Left kidney (tissue), 2 donors: Measurements from ENCODE around the gene C6orf89. TPM values are rescaled to one million over a fixed set of nuclear protein-coding genes. Genes with fewer than 3 reads are reported as not detected.

Experiments
- DNase-seq: peaks from one replicate; pipeline ENCODE4 v3.0.0-alpha.2; 2013
- polyA plus RNA-seq: library from polyadenylated mRNA; unstranded; fragments of 120-200 nt; gene quantifications from one replicate; pipeline ENCODE4 v1.2.1, GENCODE V29; 2013; ENCODE audit not compliant: insufficient read length

C6orf89 gene
- polyA plus RNA-seq, 1 donor: 51.5 TPM

DNA sequence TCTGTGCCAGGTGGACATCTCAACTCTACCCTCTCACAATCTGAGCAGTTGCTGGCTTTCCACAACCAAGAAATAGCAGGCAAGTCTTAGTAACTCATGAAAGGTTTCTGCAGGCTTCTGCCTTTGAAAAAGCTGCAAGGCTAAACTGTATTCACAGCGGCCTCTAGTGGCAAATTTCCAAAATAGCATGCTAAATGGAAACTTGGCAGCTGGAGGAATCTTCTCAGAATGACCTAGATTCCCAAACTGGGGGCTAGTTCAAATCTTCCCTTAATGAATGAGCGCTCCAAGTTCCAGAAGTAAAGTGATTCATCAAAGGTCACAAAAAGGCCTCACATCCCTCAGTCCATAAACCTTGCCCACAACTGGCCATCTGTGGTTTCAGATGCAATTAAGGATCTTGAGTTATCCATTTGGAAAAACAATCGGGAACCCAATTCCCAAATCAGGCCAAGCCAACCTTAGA, 34.6 kb upstream of the C6orf89 start:
- DNase-seq: peak; percentile 83

DNA sequence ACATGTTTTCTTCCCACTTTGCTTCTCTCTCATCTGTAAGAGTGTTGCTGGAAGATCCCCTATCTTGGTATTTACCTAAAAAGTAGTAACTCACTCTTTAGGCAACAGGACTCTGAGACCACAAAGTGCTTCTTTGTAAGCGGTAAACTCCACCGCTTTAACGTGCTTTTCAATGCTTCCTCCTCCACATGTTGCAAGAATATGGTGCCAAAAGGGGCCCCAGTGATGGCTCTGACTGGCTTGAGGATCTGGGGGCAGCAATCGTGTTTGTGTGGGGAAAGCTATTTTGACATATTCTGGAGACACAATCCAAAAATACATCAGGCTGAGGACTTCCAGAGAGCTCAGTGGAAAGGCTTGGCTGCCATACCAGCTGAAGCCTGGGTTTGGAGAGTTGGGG, 34.1 kb upstream of the C6orf89 start:
- DNase-seq: no peak

GRCh38 chr6:36852481-36853147, 33.1 kb upstream of the C6orf89 start:
- DNase-seq: no peak

GRCh38 chr6:36853325-36853724, 32.4 kb upstream of the C6orf89 start:
- no peak for DNase-seq

DNA sequence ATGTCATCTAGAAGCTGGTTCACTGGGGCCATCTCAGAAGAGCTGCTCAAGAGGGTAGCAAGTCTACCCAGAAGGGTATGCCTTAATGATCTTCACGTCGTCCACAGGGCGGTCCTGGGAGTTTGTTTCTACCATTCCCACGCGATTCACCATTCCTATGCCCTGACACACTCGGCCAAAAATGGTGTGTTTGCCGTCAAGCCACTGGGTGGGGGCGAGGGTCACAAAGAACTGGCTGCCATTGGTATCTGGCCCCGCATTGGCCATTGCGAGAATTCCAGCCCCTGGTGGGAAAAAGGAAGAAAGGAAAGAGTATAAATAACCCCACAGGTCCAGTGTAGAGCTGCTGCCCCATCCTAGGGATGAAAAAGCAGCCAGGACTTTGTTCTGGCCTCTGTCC, 30.0 kb upstream of the C6orf89 start:
- no peak for DNase-seq

- no peak for DNase-seq
Measured at GRCh38 chr6:36856277-36856676, 29.5 kb upstream of the C6orf89 start.

DNA sequence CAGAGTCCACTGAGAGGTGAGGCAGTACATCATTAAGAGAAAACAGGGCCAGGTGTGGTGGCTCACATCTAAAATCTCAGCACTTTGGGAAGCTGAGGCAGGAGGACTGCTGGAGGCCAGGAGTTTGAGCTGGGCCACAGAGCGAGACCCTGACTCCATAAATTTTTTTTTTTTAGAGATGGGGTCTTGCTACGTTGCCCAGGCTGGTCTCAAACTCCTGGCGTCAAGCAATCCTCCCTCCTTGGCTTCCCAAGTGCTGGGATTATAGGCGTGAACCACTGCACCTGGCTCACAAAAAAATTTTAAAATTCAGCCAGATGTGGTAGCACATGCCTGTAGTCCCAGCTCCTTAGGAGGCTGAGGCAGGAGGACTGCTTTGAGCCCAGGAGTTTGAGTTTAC, 28.4 kb upstream of the C6orf89 start:
- no peak for DNase-seq

DNA sequence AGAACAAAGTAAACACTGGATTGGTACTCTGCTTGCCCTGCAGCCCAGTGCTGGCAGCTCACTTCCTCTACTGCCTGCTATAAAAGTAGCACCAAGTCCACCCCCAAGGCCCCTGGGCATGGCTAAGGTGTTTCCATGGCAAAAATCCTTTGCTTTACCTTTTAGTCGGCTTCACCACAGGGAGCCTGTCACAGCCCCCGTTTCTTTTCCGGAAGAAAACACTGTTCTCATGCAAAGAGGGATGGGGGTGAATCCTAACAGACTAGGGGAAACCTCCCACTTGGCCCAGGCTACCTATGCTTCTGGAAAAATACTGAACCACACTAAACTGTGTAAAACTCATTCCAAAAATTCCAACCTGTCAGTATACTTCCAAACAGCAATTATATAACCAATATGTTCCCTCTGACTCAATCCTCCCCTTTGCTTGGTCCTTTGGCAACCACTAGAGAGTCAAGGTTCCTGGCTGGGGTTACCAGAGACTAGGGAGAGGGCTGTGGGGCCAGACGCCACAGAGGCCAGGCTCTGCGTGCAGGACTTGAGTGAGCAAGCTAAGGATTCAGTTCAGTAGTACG, 27.3 kb upstream of the C6orf89 start:
- no peak for DNase-seq

DNA sequence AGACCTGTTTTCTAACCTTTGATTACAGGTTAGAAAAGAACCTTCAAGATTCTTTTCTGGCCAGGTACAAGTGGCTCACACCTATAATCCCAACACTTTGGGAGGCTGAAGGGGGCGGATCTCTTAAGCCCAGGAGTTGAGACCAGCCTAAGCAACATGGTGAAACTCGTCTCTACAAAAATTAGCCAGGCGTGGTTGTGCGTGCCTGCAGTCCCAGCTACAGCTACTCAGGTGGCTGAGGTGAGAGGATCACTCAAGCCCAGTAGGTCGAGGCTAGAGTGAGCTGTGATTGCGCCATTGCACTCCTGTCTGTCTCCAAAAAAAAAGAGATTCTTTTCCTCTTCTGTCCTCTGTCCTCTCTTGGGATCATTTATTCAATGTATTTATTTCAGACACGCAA, 25.6 kb upstream of the C6orf89 start:
- DNase-seq: no peak

DNA sequence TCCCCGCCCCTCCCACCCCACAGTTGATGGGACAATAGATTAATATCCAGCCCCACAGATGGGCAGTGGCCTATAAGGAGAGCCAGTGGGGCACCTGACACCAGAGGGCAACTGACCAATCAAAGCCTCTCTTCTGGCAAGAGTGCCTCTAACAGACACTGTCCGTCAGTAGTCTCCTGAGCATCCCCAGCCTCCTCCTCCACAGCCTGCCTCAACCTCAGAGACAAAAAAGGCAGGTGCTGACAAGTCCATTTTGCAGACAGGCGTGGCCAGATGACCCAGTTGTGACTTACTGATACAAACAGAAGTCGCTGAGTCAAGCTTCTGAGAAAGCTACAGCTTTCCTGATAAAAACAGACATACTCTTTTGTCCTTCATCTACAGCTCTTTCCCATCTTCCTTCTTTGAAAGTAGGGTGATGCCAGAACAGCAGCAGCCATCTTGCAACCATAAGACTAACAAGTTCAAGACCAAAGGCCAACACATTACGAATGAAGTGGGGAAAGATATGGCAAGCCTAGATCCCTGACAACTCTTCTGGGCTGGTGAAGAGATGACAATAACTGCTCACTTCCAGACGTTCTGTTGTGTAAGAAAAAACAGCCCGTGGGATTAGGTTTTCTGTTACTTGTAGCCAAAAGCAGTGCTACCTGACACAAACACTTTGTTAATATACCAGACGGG, 23.4 kb upstream of the C6orf89 start:
- DNase-seq: no peak

- DNase-seq: no peak
Measured at GRCh38 chr6:36862848-36863382, 22.8 kb upstream of the C6orf89 start.

GRCh38 chr6:36863670-36864540, 21.8 kb upstream of the C6orf89 start:
- DNase-seq: no peak

- DNase-seq: no peak
Measured at GRCh38 chr6:36865835-36866234, 19.9 kb upstream of the C6orf89 start.

DNA sequence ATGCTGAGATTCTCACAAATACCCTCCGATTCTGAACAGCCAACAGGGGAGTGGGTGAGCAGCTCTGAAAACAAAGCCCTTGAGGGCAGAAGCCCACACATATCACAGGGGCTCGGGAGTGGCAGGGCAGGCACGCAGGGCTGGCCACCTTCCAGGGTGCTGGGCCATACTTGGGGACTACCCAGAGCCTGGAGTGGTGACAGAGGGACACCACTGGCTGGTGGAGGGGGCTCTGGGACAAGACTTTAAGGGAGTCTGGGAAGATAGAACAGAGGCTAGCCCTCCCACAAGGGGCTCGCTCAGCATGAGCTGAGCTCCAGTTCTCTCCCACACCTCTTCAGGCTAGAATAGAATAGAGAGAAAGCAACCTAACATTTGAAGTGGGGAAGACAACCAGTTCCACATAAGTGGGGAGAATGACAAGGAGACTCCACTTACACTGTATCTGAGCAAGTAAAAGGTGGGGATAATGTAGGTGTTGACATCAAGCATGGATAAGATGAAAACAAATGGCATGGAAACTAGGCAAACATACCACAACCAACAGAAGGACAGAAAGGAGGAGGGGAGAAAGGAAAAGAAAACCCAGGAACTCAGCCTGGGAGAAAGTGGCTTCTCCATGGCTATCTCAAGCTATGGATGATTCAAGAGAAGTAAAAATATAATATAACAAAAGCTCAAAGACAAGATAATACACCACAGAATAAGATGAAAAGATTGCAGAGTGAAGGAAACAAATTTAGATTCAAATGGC, 18.1 kb upstream of the C6orf89 start:
- DNase-seq: no peak

- no peak for DNase-seq
Measured at GRCh38 chr6:36871686-36872085, 14.1 kb upstream of the C6orf89 start.

DNA sequence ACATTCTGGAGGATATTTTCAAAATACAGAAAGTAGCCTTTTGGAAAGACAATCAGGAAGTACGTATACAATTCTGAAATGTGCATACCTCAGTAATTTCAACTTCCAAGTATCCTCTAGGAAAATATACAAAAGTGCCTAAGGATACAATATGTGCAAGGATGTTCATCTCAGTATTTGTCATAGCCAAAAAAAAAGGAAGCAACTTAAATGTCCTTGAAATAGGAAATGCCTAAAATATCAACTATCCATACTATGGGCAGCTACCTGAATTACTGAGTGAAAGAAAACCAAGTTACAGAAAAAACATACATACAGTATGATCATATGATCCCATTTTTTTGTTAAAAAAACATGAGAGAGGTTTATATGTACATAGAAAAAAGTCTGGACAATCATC, 12.6 kb upstream of the C6orf89 start:
- DNase-seq: no peak

GRCh38 chr6:36873612-36874442, 11.9 kb upstream of the C6orf89 start:
- no peak for DNase-seq

GRCh38 chr6:36874443-36875249, 11.1 kb upstream of the C6orf89 start, which contains the start of gene PPIL1:
PPIL1 (minus strand) TSS chr6:36874803; CDS start chr6:36874772, 31 bp downstream.
- peak; percentile 93 for DNase-seq

- DNase-seq: no peak
Measured at GRCh38 chr6:36875250-36875633, 10.5 kb upstream of the C6orf89 start.

DNA sequence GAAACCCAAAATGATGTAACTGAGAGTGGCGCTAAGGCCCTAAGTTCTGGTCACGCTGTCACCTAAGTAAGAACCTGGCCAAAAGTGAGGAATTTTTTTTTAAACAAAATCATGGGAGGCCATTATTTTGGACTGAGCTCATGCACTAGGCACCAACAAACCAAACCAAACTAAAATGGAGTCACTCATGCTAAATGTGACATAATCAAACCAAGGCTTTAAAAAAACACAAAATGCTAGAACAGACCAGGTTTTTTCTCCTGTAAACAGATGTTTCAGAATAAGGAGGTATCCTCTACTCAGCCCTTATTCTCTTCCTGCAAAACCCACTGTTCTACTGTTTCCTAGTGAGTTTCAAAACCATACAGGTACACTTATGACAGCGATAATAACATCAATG, 1.1 kb upstream of the C6orf89 start:
- DNase-seq: no peak
